ENCODE measurements around the gene EPHA6. TPM values are rescaled to one million over a fixed set of nuclear protein-coding genes. Genes with fewer than 3 reads are reported as not detected.

Gene EPHA6
- total and polyA plus RNA-seq, 2 donors (not counting 1 experiment from before 2014, with no cell fraction given) = not detected

- WGBS (ENCODE audit: insufficient coverage) = 92% methylated on average over 6 of the region's 6 CpGs
- Mint-ChIP-seq H3K9me3 (ENCODE audit: insufficient read depth) (peaks cover 15% of the 10 kb centered on the region), H3K27ac (no peak overlapping the region), H3K4me3 (no peak overlapping the region), H3K4me1 (no peaks in the 10 kb centered on the region), H3K27me3 (no peaks in the 10 kb centered on the region)
- Histone ChIP-seq H3K36me3 (replicated peaks in 1 of 2; ENCODE audit: control extremely low read depth in 1 of 2, control insufficient read depth in 1 of 2, extremely low read depth in 1 of 2, insufficient read depth in 2 of 2, low read length in 1 of 2) (no peaks in the 10 kb centered on the region), H4K20me1 (ENCODE audit: control insufficient read depth, insufficient read depth, low read length, poor library complexity, severe bottlenecking) (no peaks in the 10 kb centered on the region), H3K9ac (ENCODE audit: low read length) (no peak overlapping the region), H3K79me2 (ENCODE audit: control insufficient read depth, insufficient read depth, low read length) (no peaks in the 10 kb centered on the region), H3K4me3 (ENCODE audit: control extremely low read depth in 1 of 5, extremely low read depth in 1 of 5, insufficient read depth in 1 of 5, low read depth in 2 of 5, low read length in 4 of 5) (no peak overlapping the region), H3K9me3 (ENCODE audit: control extremely low read depth in 1 of 3, control insufficient read depth in 2 of 3, insufficient read depth in 1 of 3, low read length in 2 of 3) (peaks cover 0 to 11% (median 0%) of the 10 kb centered on the region in 3 donors), H3K27ac (ENCODE audit: low read length in 2 of 2) (no peak overlapping the region), H2AFZ (ENCODE audit: insufficient read depth, low read depth, low read length, poor library complexity, severe bottlenecking) (no peak overlapping the region), H3K4me2 (replicated peaks; ENCODE audit: low read depth, low read length, poor library complexity, severe bottlenecking) (no peak overlapping the region), H3K27me3 (replicated peaks in 1 of 4; ENCODE audit: control extremely low read depth in 1 of 4, control insufficient read depth in 3 of 4, insufficient read depth in 4 of 4, low read length in 3 of 4) (no peaks in the 10 kb centered on the region), H3K4me1 (ENCODE audit: control insufficient read depth in 2 of 2, insufficient read depth in 2 of 2, low read length in 2 of 2) (no peaks in the 10 kb centered on the region)
- ATAC-seq (ENCODE audit: low read depth) (no peak), DNase-seq (no peak)
- no peak for TF ChIP-seq EZH2 (IDR thresholded peaks at IDR 0.05; ENCODE audit: borderline replicate concordance, insufficient read depth, low read depth, low read length, poor library complexity, severe bottlenecking)
- TF ChIP-seq, protein P1, sequence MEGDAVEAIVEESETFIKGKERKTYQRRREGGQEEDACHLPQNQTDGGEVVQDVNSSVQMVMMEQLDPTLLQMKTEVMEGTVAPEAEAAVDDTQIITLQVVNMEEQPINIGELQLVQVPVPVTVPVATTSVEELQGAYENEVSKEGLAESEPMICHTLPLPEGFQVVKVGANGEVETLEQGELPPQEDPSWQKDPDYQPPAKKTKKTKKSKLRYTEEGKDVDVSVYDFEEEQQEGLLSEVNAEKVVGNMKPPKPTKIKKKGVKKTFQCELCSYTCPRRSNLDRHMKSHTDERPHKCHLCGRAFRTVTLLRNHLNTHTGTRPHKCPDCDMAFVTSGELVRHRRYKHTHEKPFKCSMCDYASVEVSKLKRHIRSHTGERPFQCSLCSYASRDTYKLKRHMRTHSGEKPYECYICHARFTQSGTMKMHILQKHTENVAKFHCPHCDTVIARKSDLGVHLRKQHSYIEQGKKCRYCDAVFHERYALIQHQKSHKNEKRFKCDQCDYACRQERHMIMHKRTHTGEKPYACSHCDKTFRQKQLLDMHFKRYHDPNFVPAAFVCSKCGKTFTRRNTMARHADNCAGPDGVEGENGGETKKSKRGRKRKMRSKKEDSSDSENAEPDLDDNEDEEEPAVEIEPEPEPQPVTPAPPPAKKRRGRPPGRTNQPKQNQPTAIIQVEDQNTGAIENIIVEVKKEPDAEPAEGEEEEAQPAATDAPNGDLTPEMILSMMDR (IDR thresholded peaks at IDR 0.05) = no peak
- intact Hi-C loops (cut with micrococcal nuclease) = no loop called here
- POLR2A ChIA-PET = no interaction called here
- CTCF ChIA-PET = no interaction called here
Observed at GRCh38 chr3:96779810-96780209, 34.6 kb upstream of the EPHA6 start.

DNA sequence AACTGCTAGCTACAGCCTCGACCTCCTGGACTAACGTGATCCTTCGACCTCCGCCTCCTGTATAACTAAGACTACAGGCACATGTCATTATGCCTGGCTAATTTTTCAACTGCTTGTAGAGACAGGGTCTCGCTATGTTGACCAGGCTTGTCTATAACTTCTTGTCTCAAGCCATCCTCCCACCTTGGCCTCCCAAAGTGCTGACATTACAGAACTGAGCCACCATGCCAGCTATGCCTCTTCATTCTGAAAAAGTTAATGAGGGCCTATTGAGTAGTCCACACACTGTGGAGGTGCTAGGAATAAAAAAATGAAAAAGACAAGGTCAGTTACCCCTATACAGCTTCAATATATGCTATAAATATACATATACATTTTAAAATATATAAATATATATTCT lies 18.3 kb upstream of the EPHA6 start:
- no peak for ATAC-seq (ENCODE audit: low read depth)
- peaks cover 6% of the 10 kb centered on the region for H3K9me3 Mint-ChIP-seq (ENCODE audit: insufficient read depth)

More for the DNA sequence above, 18.3 kb upstream of the EPHA6 start:
- no peaks in the 10 kb centered on the region for H3K27me3 ChIP-seq (replicated peaks in 1 of 4; ENCODE audit: control extremely low read depth in 1 of 4, control insufficient read depth in 3 of 4, insufficient read depth in 4 of 4, low read length in 3 of 4)
- no peak overlapping the region for H2AFZ ChIP-seq (ENCODE audit: insufficient read depth, low read depth, low read length, poor library complexity, severe bottlenecking)
- Mint-ChIP-seq H3K4me1 (no peaks in the 10 kb centered on the region), H3K27me3 (no peaks in the 10 kb centered on the region), H3K4me3 (no peak overlapping the region), H3K27ac (no peak overlapping the region)
- peaks cover 0 to 15% (median 0%) of the 10 kb centered on the region in 3 donors for H3K9me3 ChIP-seq (ENCODE audit: control extremely low read depth in 1 of 3, control insufficient read depth in 2 of 3, insufficient read depth in 1 of 3, low read length in 2 of 3)
- H3K9ac ChIP-seq (ENCODE audit: low read length) = no peak overlapping the region
- H3K27ac ChIP-seq (ENCODE audit: low read length in 2 of 2) = no peak overlapping the region
- 82% methylated on average over 5 of the region's 5 CpGs for WGBS (ENCODE audit: insufficient coverage)
- H3K4me1 ChIP-seq (ENCODE audit: control insufficient read depth in 2 of 2, insufficient read depth in 2 of 2, low read length in 2 of 2) = no peaks in the 10 kb centered on the region
- POLR2A ChIA-PET = no interaction called here
- no peak for DNase-seq
- H3K4me3 ChIP-seq (ENCODE audit: control extremely low read depth in 1 of 5, extremely low read depth in 1 of 5, insufficient read depth in 1 of 5, low read depth in 2 of 5, low read length in 4 of 5) = no peak overlapping the region
- H3K79me2 ChIP-seq (ENCODE audit: control insufficient read depth, insufficient read depth, low read length) = no peaks in the 10 kb centered on the region
- intact Hi-C loops (cut with micrococcal nuclease) = no loop called here
- H4K20me1 ChIP-seq (ENCODE audit: control insufficient read depth, insufficient read depth, low read length, poor library complexity, severe bottlenecking) = no peaks in the 10 kb centered on the region
- no peak overlapping the region for H3K4me2 ChIP-seq (replicated peaks; ENCODE audit: low read depth, low read length, poor library complexity, severe bottlenecking)
- TF ChIP-seq, protein P1 (IDR thresholded peaks at IDR 0.05) = no peak
- TF ChIP-seq EZH2 (IDR thresholded peaks at IDR 0.05; ENCODE audit: borderline replicate concordance, insufficient read depth, low read depth, low read length, poor library complexity, severe bottlenecking) = no peak
- CTCF ChIA-PET = no interaction called here
- H3K36me3 ChIP-seq (replicated peaks in 1 of 2; ENCODE audit: control extremely low read depth in 1 of 2, control insufficient read depth in 1 of 2, extremely low read depth in 1 of 2, insufficient read depth in 2 of 2, low read length in 1 of 2) = no peaks in the 10 kb centered on the region

Data from B cell (primary cell).